ENCODE results near the gene MEIOB.

The MEIOB gene

GRCh38 chr16:1908184-1908583 is 36.2 kb upstream of the MEIOB start:
- Histone ChIP-seq H4K20me1 (ENCODE audit: insufficient read depth, low read length) (no peaks in the 10 kb centered on the region), H3K36me3 (replicated peaks; ENCODE audit: low read depth, low read length) (no peaks in the 10 kb centered on the region), H3K4me3 (ENCODE audit: low read length) (no peak overlapping the region), H3K9me3 (ENCODE audit: insufficient read depth, low read length) (no peaks in the 10 kb centered on the region), H3K27me3 (ENCODE audit: low read depth, low read length) (no peaks in the 10 kb centered on the region), H3K4me2 (ENCODE audit: low read length) (no peak overlapping the region), H3K79me2 (ENCODE audit: low read length) (no peaks in the 10 kb centered on the region), H2AFZ (ENCODE audit: low read depth, low read length) (no peak overlapping the region), H3K9ac (ENCODE audit: low read length) (no peak overlapping the region), H3K27ac (ENCODE audit: low read length) (no peak overlapping the region), H3K4me1 (ENCODE audit: low read length) (no peaks in the 10 kb centered on the region)
- no peak for TF ChIP-seq EZH2phosphoT487 (IDR thresholded peaks at IDR 0.05; ENCODE audit: low read depth)
- no peak for TF ChIP-seq CTCF (IDR thresholded peaks at IDR 0.05; ENCODE audit: low read depth, low read length)

GRCh38 chr16:1907226-1907860 is 35.4 kb upstream of the MEIOB start:
- Histone ChIP-seq H3K4me3 (ENCODE audit: low read length) (no peak overlapping the region), H3K4me1 (ENCODE audit: low read length) (no peaks in the 10 kb centered on the region), H2AFZ (ENCODE audit: low read depth, low read length) (no peak overlapping the region), H3K27me3 (ENCODE audit: low read depth, low read length) (no peaks in the 10 kb centered on the region), H3K79me2 (ENCODE audit: low read length) (no peaks in the 10 kb centered on the region), H3K4me2 (ENCODE audit: low read length) (no peak overlapping the region), H4K20me1 (ENCODE audit: insufficient read depth, low read length) (no peaks in the 10 kb centered on the region), H3K36me3 (replicated peaks; ENCODE audit: low read depth, low read length) (no peaks in the 10 kb centered on the region), H3K27ac (ENCODE audit: low read length) (no peak overlapping the region), H3K9me3 (ENCODE audit: insufficient read depth, low read length) (no peaks in the 10 kb centered on the region), H3K9ac (ENCODE audit: low read length) (no peak overlapping the region)
- TF ChIP-seq CTCF (IDR thresholded peaks at IDR 0.05; ENCODE audit: low read depth, low read length) (no peak), EZH2phosphoT487 (IDR thresholded peaks at IDR 0.05; ENCODE audit: low read depth) (no peak)

DNA sequence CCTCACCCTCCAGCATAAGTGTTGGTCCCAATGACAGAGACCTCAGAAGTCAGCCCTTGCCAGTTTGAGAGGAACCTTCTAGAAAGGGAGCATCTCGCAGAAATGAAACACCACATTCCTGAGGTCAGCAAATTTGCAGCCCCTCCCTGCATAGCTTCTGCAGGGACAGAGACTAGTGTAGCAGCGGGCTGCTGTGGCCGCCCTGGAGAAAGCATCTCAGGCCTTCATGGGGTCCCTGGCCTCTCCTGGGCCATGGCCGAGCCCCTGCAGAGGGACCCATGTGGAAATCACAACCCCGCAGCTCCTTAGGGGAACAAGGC is 34.8 kb upstream of the MEIOB start:
- H2AFZ ChIP-seq (ENCODE audit: low read depth, low read length) = no peak overlapping the region
- no peaks in the 10 kb centered on the region for H3K27me3 ChIP-seq (ENCODE audit: low read depth, low read length)
- TF ChIP-seq CTCF (IDR thresholded peaks at IDR 0.05; ENCODE audit: low read depth, low read length) = no peak
- TF ChIP-seq EZH2phosphoT487 (IDR thresholded peaks at IDR 0.05; ENCODE audit: low read depth) = no peak
- H3K4me1 ChIP-seq (ENCODE audit: low read length) = no peaks in the 10 kb centered on the region
- H3K9me3 ChIP-seq (ENCODE audit: insufficient read depth, low read length) = no peaks in the 10 kb centered on the region
- H3K36me3 ChIP-seq (replicated peaks; ENCODE audit: low read depth, low read length) = no peaks in the 10 kb centered on the region
- H3K27ac ChIP-seq (ENCODE audit: low read length) = no peak overlapping the region
- H4K20me1 ChIP-seq (ENCODE audit: insufficient read depth, low read length) = no peaks in the 10 kb centered on the region
- no peak overlapping the region for H3K9ac ChIP-seq (ENCODE audit: low read length)
- no peak overlapping the region for H3K4me2 ChIP-seq (ENCODE audit: low read length)
- H3K4me3 ChIP-seq (ENCODE audit: low read length) = no peak overlapping the region
- no peaks in the 10 kb centered on the region for H3K79me2 ChIP-seq (ENCODE audit: low read length)

GRCh38 chr16:1906055-1906845 is 34.3 kb upstream of the MEIOB start:
- Histone ChIP-seq H3K9ac (ENCODE audit: low read length) (no peak overlapping the region), H2AFZ (ENCODE audit: low read depth, low read length) (no peak overlapping the region), H3K4me3 (ENCODE audit: low read length) (no peak overlapping the region)

More at GRCh38 chr16:1906055-1906845, 34.3 kb upstream of the MEIOB start:
- H3K4me1 ChIP-seq (ENCODE audit: low read length) = no peaks in the 10 kb centered on the region
- H3K27ac ChIP-seq (ENCODE audit: low read length) = no peak overlapping the region
- H3K27me3 ChIP-seq (ENCODE audit: low read depth, low read length) = no peaks in the 10 kb centered on the region
- H3K36me3 ChIP-seq (replicated peaks; ENCODE audit: low read depth, low read length) = no peaks in the 10 kb centered on the region
- TF ChIP-seq EZH2phosphoT487 (IDR thresholded peaks at IDR 0.05; ENCODE audit: low read depth) (no peak), CTCF (IDR thresholded peaks at IDR 0.05; ENCODE audit: low read depth, low read length) (no peak)
- H3K79me2 ChIP-seq (ENCODE audit: low read length) = no peaks in the 10 kb centered on the region
- no peaks in the 10 kb centered on the region for H4K20me1 ChIP-seq (ENCODE audit: insufficient read depth, low read length)
- H3K4me2 ChIP-seq (ENCODE audit: low read length) = no peak overlapping the region
- no peaks in the 10 kb centered on the region for H3K9me3 ChIP-seq (ENCODE audit: insufficient read depth, low read length)

All from OCI-LY3 (cell line).